CD4-positive, CD25-positive, alpha-beta regulatory T cell (primary cell): ENCODE data around the gene MYO3B. TPM values are rescaled to one million over a fixed set of nuclear protein-coding genes. Genes with fewer than 3 reads are reported as not detected.

Experiments used
- ATAC-seq, 2 donors: fragments of 150-1000 bp; cut with Tn5 transposase; one replicate each; pipeline ENCODE4 v1.10.0; 2021; ENCODE audit warnings: low read depth in 2 of 2, moderate number of reproducible peaks in 2 of 2, moderate library complexity in 1 of 2
- DNase-seq, 3 donors: peaks; one replicate each; pipeline versions ENCODE4 v3.0.0 to v3.0.0-alpha.2; 2012 to 2022; ENCODE audit warnings: mixed read lengths in 1 of 3
- H3K27ac ChIP-seq: one replicate; pipeline ENCODE4 v1.7.0; 2013; ENCODE audit warnings: mild to moderate bottlenecking, low read length; ENCODE audit not compliant: insufficient read depth, poor library complexity, severe bottlenecking
- H3K27me3 ChIP-seq: one replicate; pipeline ENCODE4 v1.7.0; 2013; ENCODE audit warnings: low read length; ENCODE audit not compliant: control insufficient read depth, insufficient read depth
- H3K36me3 ChIP-seq: one replicate; pipeline ENCODE4 v1.7.0; 2013; ENCODE audit warnings: mild to moderate bottlenecking, low read length, moderate library complexity; ENCODE audit not compliant: control insufficient read depth, insufficient read depth
- H3K4me1 ChIP-seq: 2 replicates; pipeline ENCODE4 v1.7.0; 2013; ENCODE audit warnings: mild to moderate bottlenecking, low read length; ENCODE audit not compliant: insufficient read depth, control insufficient read depth, poor library complexity, severe bottlenecking
- H3K4me3 ChIP-seq: one replicate; pipeline ENCODE4 v1.7.0; 2013; ENCODE audit warnings: low read depth, mild to moderate bottlenecking, low read length, moderate library complexity
- H3K9me3 ChIP-seq, 2 experiments: 1 replicate in 1 of 2; 2 replicates in 1 of 2; pipeline ENCODE4 v1.7.0; 2013; ENCODE audit warnings: low read length in 2 of 2, mild to moderate bottlenecking in 1 of 2, moderate library complexity in 1 of 2; ENCODE audit not compliant: control insufficient read depth in 2 of 2
- H3K27ac Mint-ChIP-seq, 3 donors: one replicate each; pipeline ENCODE4 v1.8.0; 2020 to 2022; ENCODE audit warnings: mild to moderate bottlenecking in 3 of 3, mixed read lengths in 3 of 3, moderate library complexity in 2 of 3
- H3K27me3 Mint-ChIP-seq: one replicate; pipeline ENCODE4 v1.8.0; 2022; ENCODE audit warnings: mild to moderate bottlenecking, mixed read lengths
- H3K36me3 Mint-ChIP-seq: one replicate; pipeline ENCODE4 v1.8.0; 2020; ENCODE audit warnings: mixed read lengths
- H3K4me1 Mint-ChIP-seq, 4 donors: one replicate each; pipeline ENCODE4 v1.8.0; 2020 to 2022; ENCODE audit warnings: mixed read lengths in 4 of 4, mild to moderate bottlenecking in 1 of 4
- H3K4me3 Mint-ChIP-seq, 4 donors: one replicate each; pipeline ENCODE4 v1.8.0; 2020 to 2022; ENCODE audit warnings: mild to moderate bottlenecking in 4 of 4, mixed read lengths in 4 of 4, moderate library complexity in 3 of 4
- H3K9me3 Mint-ChIP-seq, 7 donors: one replicate each; pipeline ENCODE4 v1.8.0; 2020 to 2022; ENCODE audit warnings: mixed read lengths in 7 of 7, mild to moderate bottlenecking in 3 of 7, moderate library complexity in 2 of 7
- polyA plus RNA-seq, 4 donors: library from polyadenylated mRNA; unstranded; fragments of 300-500 nt; fragmentation: Illumina TruSeq; gene quantifications; one replicate each; pipeline ENCODE4 v1.2.3, GENCODE V29; 2021
- total RNA-seq: library from RNA; stranded (reverse); gene quantifications from one replicate; pipeline ENCODE4 v1.2.3, GENCODE V29; 2022

The MYO3B gene
- total and polyA plus RNA-seq, 5 donors from 2014 or later = not detected

DNA sequence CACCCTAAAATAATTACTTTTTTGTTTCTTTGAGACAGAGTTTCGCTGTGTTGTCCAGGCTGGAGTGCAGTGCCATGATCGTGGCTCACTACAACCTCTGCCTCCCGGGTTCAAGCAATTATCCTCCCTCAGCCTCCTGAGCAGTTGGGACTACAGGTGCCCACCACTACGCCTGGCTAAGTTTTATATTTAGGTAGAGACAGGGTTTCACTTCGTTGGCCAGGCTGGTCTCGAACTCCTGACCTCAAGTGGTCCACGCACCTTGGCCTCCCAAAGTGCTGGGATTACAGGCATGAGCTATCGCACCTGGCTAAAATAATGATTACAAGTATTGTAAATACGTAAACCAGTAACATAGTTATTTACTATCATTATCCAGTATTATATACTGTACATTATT is 279.8 kb downstream of the MYO3B start:
- Histone ChIP-seq H3K36me3 (no peaks in the 10 kb centered on the region), H3K27me3 (no peaks in the 10 kb centered on the region), H3K4me3 (no peak overlapping the region), H3K27ac (no peak overlapping the region), H3K9me3 (no peaks in the 10 kb centered on the region), H3K4me1 (no peaks in the 10 kb centered on the region)
- DNase-seq (no peak), ATAC-seq (no peak)
- peaks cover 18% of the 10 kb centered on the region for H3K27me3 Mint-ChIP-seq
- no peak overlapping the region for H3K4me3 Mint-ChIP-seq
- no peaks in the 10 kb centered on the region for H3K36me3 Mint-ChIP-seq
- no peaks in the 10 kb centered on the region for H3K9me3 Mint-ChIP-seq
- no peak overlapping the region for H3K27ac Mint-ChIP-seq
- no peaks in the 10 kb centered on the region for H3K4me1 Mint-ChIP-seq

DNA sequence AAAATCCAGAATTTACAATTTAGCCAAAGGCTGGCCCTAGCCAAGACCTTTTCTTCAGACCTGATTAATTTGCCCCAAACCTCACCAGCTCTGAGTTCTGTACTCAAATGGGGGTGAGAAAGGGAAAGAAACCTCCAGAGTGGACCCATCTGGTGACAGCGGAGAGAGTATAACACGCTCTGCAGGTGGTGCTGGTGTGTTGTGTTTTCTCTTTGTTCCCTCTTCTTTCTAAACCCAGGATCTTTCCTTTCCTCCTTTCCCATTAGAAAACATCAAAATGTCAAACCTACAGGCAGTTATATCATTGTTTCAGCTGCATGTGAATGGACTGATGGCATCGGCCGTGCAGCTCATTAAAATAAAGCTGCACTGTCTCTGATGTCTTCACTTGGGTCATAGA is 283.9 kb downstream of the MYO3B start:
- Histone ChIP-seq H3K27ac (no peak overlapping the region), H3K36me3 (no peaks in the 10 kb centered on the region), H3K9me3 (no peaks in the 10 kb centered on the region), H3K27me3 (no peaks in the 10 kb centered on the region), H3K4me1 (no peaks in the 10 kb centered on the region), H3K4me3 (no peak overlapping the region)
- H3K4me3 Mint-ChIP-seq = peak overlapping the region in 1 of 4 donors; percentile 80
- ATAC-seq (no peak), DNase-seq (no peak)
- H3K36me3 Mint-ChIP-seq = no peaks in the 10 kb centered on the region
- no peak overlapping the region for H3K27ac Mint-ChIP-seq
- H3K27me3 Mint-ChIP-seq = peaks cover 16% of the 10 kb centered on the region
- no peaks in the 10 kb centered on the region for H3K9me3 Mint-ChIP-seq
- H3K4me1 Mint-ChIP-seq = no peaks in the 10 kb centered on the region

GRCh38 chr2:170462433-170463205 is 284.7 kb downstream of the MYO3B start:
- no peaks in the 10 kb centered on the region for H3K27me3 ChIP-seq
- no peak for ATAC-seq
- H3K4me1 ChIP-seq = no peaks in the 10 kb centered on the region
- H3K36me3 ChIP-seq = no peaks in the 10 kb centered on the region
- DNase-seq = no peak
- peaks cover 16% of the 10 kb centered on the region for H3K27me3 Mint-ChIP-seq
- no peak overlapping the region for H3K4me3 Mint-ChIP-seq
- peak overlapping the region in 1 of 3 donors; percentile 53 for H3K27ac Mint-ChIP-seq
- no peaks in the 10 kb centered on the region for H3K9me3 ChIP-seq
- H3K4me1 Mint-ChIP-seq = no peaks in the 10 kb centered on the region
- H3K27ac ChIP-seq = no peak overlapping the region
- no peaks in the 10 kb centered on the region for H3K36me3 Mint-ChIP-seq
- no peaks in the 10 kb centered on the region for H3K9me3 Mint-ChIP-seq
- no peak overlapping the region for H3K4me3 ChIP-seq

GRCh38 chr2:170463206-170463537 is 285.2 kb downstream of the MYO3B start:
- DNase-seq (no peak), ATAC-seq (no peak)
- Histone ChIP-seq H3K9me3 (no peaks in the 10 kb centered on the region), H3K27me3 (no peaks in the 10 kb centered on the region), H3K4me3 (no peak overlapping the region), H3K27ac (no peak overlapping the region), H3K4me1 (no peaks in the 10 kb centered on the region), H3K36me3 (no peaks in the 10 kb centered on the region)
- Mint-ChIP-seq H3K27ac (no peak overlapping the region), H3K4me3 (no peak overlapping the region), H3K9me3 (no peaks in the 10 kb centered on the region), H3K27me3 (peaks cover 16% of the 10 kb centered on the region), H3K36me3 (no peaks in the 10 kb centered on the region), H3K4me1 (peaks cover 0 to 2% (median 0%) of the 10 kb centered on the region in 4 donors)

DNA sequence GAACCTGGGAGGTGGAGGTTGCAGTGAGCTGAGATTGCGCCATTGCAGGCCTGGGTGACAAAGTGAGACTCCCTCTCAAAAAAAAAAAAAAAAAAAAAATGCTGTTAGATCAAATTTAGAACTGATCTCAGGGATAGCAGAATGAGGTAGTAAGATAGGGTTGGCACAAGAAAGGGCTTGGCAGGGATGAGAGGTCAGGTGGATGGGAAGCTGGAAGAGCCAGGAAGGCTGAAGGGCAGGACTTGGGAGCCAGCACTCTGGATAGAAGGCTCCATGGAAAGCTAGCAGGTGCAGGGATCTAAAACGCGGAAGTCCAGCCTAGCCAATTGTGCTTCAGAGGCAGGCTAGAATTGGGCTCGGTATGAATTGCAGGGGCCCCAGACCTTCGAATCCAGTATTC is 286.3 kb downstream of the MYO3B start:
- Histone ChIP-seq H3K27me3 (no peaks in the 10 kb centered on the region), H3K4me3 (no peak overlapping the region), H3K27ac (no peak overlapping the region), H3K4me1 (no peaks in the 10 kb centered on the region), H3K9me3 (no peaks in the 10 kb centered on the region), H3K36me3 (no peaks in the 10 kb centered on the region)
- ATAC-seq = no peak
- Mint-ChIP-seq H3K9me3 (no peaks in the 10 kb centered on the region), H3K36me3 (no peaks in the 10 kb centered on the region), H3K27ac (no peak overlapping the region), H3K4me1 (peaks cover 0 to 2% (median 0%) of the 10 kb centered on the region in 4 donors), H3K27me3 (peaks cover 16% of the 10 kb centered on the region), H3K4me3 (no peak overlapping the region)
- no peak for DNase-seq

DNA sequence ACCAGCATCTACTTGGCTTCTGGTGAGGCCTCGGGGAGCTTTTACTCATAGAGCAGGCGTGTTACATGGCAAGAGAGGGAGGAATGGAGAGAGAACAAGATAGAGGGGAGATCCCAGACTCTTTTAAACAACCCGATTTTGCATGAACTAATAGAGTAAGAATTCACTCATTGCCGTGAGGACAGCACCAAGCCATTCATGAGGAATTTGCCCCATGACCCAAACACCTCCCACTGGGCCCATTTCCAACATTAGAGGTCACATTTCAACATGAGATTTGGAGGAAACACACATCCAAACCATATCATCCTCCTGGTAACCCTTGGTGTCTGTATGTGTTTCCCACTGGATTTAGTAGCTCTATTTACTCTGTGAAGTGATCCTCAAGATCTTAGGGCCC is 287.3 kb downstream of the MYO3B start:
- Mint-ChIP-seq H3K9me3 (peaks cover 0 to 2% (median 0%) of the 10 kb centered on the region in 7 donors), H3K27me3 (peaks cover 16% of the 10 kb centered on the region), H3K4me1 (peaks cover 0 to 2% (median 0%) of the 10 kb centered on the region in 4 donors), H3K4me3 (no peak overlapping the region), H3K36me3 (no peaks in the 10 kb centered on the region), H3K27ac (no peak overlapping the region)
- Histone ChIP-seq H3K36me3 (no peaks in the 10 kb centered on the region), H3K4me3 (no peak overlapping the region), H3K27ac (no peak overlapping the region), H3K27me3 (no peaks in the 10 kb centered on the region), H3K9me3 (no peaks in the 10 kb centered on the region), H3K4me1 (no peaks in the 10 kb centered on the region)
- no peak for ATAC-seq
- no peak for DNase-seq

- no peak overlapping the region for H3K27ac Mint-ChIP-seq
- H3K36me3 Mint-ChIP-seq = no peaks in the 10 kb centered on the region
- no peaks in the 10 kb centered on the region for H3K27me3 ChIP-seq
- no peak overlapping the region for H3K4me3 ChIP-seq
- peaks cover 16% of the 10 kb centered on the region for H3K27me3 Mint-ChIP-seq
- DNase-seq (no peak), ATAC-seq (no peak)
- H3K4me3 Mint-ChIP-seq = no peak overlapping the region
- no peaks in the 10 kb centered on the region for H3K9me3 ChIP-seq
- H3K9me3 Mint-ChIP-seq = peaks cover 0 to 7% (median 0%) of the 10 kb centered on the region in 7 donors
- H3K36me3 ChIP-seq = no peaks in the 10 kb centered on the region
- no peaks in the 10 kb centered on the region for H3K4me1 ChIP-seq
- H3K27ac ChIP-seq = no peak overlapping the region
- H3K4me1 Mint-ChIP-seq = peaks cover 0 to 2% (median 0%) of the 10 kb centered on the region in 4 donors
Observed at GRCh38 chr2:170466632-170467031, 288.7 kb downstream of the MYO3B start.
